HG03565 (cell line): ENCODE data around the gene MYBBP1A.
"Not testable (repeated sequence)": the region's sequence is repeated elsewhere in the genome, so short reads cannot be mapped to it uniquely, and the experiment has no call there.

Source experiments
- ATAC-seq: cut with Tn5 transposase; IDR thresholded peaks from one replicate; pipeline ENCODE4 v1.9.1; 2021; ENCODE audit warnings: mild to moderate bottlenecking, moderate library complexity; ENCODE audit not compliant: unreplicated experiment

The MYBBP1A gene

GRCh38 chr17:4588898-4589625 is 33.9 kb upstream of the MYBBP1A start:
- ATAC-seq: no peak

- no peak for ATAC-seq
Observed at GRCh38 chr17:4588391-4588790, 33.2 kb upstream of the MYBBP1A start.

- ATAC-seq: no peak
Observed at GRCh38 chr17:4587803-4588202, 32.6 kb upstream of the MYBBP1A start.

GRCh38 chr17:4587195-4587594 is 32.0 kb upstream of the MYBBP1A start:
- ATAC-seq: no peak

GRCh38 chr17:4586043-4586442 is 30.9 kb upstream of the MYBBP1A start:
- no peak for ATAC-seq

GRCh38 chr17:4585638-4585994 is 30.4 kb upstream of the MYBBP1A start:
- ATAC-seq: no peak

GRCh38 chr17:4584917-4585637 is 29.9 kb upstream of the MYBBP1A start:
- ATAC-seq: no peak

GRCh38 chr17:4584101-4584916 is 29.1 kb upstream of the MYBBP1A start, which contains the start of gene SMTNL2:
Gene SMTNL2 (plus strand): TSS chr17:4584529. CDS start chr17:4584606, 77 bp downstream.
- ATAC-seq: no peak

GRCh38 chr17:4583782-4584100 is 28.6 kb upstream of the MYBBP1A start:
- no peak for ATAC-seq

- ATAC-seq: no peak
Observed at GRCh38 chr17:4583206-4583605, 28.0 kb upstream of the MYBBP1A start.

GRCh38 chr17:4582691-4583090 is 27.5 kb upstream of the MYBBP1A start:
- no peak for ATAC-seq

- ATAC-seq: no peak
Observed at GRCh38 chr17:4582101-4582501, 26.9 kb upstream of the MYBBP1A start.

GRCh38 chr17:4580291-4580690 is 25.1 kb upstream of the MYBBP1A start:
- ATAC-seq: no peak

- no peak for ATAC-seq
Observed at GRCh38 chr17:4579678-4580077, 24.5 kb upstream of the MYBBP1A start.

- ATAC-seq: not testable (repeated sequence)
Observed at GRCh38 chr17:4578349-4578748, 23.2 kb upstream of the MYBBP1A start.

- ATAC-seq: no peak
Observed at GRCh38 chr17:4577386-4577993, 22.3 kb upstream of the MYBBP1A start.

GRCh38 chr17:4576729-4577322 is 21.6 kb upstream of the MYBBP1A start:
- no peak for ATAC-seq

- no peak for ATAC-seq
Observed at GRCh38 chr17:4576161-4576558, 21.0 kb upstream of the MYBBP1A start.

- no peak for ATAC-seq
Observed at GRCh38 chr17:4574448-4575045, 19.4 kb upstream of the MYBBP1A start.

GRCh38 chr17:4573669-4574068 is 18.5 kb upstream of the MYBBP1A start:
- ATAC-seq: peak; percentile 41

GRCh38 chr17:4573115-4573514 is 17.9 kb upstream of the MYBBP1A start:
- ATAC-seq: no peak
